ENCODE results near the gene RCSD1.

Gene RCSD1

GRCh38 chr1:167693425-167694045 is 63.5 kb downstream of the RCSD1 start:
- no peak for DNase-seq

DNA sequence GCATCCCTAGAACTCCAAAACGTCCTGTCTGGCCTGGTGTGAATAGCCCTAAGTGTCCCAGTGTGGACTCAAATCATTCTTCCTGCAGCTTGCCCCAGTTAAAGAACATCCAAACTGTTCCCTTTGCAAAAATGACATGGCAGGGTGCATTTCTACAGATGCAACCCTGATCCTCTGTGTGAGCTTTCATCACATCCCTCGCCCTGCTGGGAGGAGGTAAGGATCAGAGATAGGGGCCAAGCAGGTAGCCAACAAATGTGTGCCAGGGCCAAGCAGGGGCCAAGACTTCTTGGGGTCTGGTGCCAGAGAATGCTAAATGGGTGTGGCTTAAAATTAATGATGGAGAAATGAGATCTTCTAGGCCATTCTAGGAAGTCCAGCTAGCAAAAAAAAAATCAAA is 64.7 kb downstream of the RCSD1 start:
- DNase-seq, result no peak

GRCh38 chr1:167695147-167695546 is 65.1 kb downstream of the RCSD1 start:
- no peak for DNase-seq

GRCh38 chr1:167695756-167696561 is 65.9 kb downstream of the RCSD1 start:
- DNase-seq, result no peak

DNA sequence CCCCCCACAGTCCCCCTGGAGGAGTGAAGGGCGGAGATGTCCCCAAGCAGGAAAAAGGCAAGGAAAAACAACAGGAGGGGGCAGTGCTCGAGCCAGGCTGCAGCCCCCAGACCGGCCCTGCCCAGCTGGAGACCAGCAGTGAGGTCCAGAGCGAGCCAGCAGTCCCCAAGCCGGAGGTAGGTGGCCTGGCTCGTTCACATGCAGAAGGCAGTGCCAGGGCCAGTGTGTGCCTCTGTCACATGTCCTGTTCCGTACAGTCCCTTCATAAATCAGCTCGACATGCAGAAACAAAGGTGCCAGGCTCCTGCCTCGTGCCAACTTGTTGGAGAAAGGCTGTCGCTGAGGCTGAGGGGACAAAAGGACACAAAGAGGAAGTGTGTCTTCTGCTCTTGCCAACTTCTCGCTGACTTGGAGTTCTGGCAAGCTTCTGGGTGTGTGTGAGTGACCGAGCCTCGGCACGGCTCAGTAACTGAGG is 67.7 kb downstream of the RCSD1 start:
- no peak for DNase-seq

DNA sequence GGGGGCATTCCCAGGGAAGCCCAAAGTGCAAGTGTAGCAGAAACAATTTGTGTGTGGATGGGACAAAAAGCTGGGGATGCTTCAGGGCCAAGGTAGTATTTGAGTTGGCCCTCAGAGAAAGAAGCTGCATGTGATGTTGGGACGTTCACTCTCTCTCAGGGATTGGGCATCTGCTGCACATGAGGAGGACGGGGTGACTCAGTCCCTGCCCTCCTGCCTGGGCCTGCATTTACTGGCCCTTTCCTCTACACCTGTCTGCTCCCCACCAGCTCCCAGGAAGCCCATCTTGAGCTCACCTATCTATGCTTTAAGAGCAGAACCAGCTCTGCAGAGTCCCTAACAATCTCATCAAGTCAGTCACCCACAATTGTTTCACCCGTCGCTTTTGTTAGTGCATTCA is 68.3 kb downstream of the RCSD1 start:
- DNase-seq, result no peak

GRCh38 chr1:167701510-167701909 is 71.5 kb downstream of the RCSD1 start:
- no peak for DNase-seq

GRCh38 chr1:167703557-167703956 is 73.5 kb downstream of the RCSD1 start:
- no peak for DNase-seq

- no peak for DNase-seq
Observed at GRCh38 chr1:167704715-167705114, 74.7 kb downstream of the RCSD1 start.

DNA sequence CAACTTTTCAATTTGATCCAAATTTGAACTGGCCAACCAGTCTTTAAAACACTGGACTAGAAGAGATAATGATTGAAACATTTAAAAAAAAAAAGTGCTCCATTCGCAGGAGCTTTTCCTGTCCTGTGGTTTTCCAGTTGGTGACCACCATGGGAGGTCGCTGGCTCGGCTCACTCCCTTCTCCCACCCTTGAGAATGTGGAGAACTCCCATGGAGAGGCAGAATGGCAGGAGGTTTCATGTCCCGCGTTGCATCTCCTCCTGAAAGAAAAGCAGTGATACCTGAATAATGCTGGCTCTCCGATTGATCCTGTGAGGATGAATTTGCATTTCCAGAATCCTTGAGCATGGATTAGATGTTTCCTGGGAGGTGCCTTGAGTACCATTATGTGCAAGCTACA is 75.2 kb downstream of the RCSD1 start:
- DNase-seq, result no peak

GRCh38 chr1:167706363-167706762 is 76.3 kb downstream of the RCSD1 start:
- DNase-seq, result no peak

DNA sequence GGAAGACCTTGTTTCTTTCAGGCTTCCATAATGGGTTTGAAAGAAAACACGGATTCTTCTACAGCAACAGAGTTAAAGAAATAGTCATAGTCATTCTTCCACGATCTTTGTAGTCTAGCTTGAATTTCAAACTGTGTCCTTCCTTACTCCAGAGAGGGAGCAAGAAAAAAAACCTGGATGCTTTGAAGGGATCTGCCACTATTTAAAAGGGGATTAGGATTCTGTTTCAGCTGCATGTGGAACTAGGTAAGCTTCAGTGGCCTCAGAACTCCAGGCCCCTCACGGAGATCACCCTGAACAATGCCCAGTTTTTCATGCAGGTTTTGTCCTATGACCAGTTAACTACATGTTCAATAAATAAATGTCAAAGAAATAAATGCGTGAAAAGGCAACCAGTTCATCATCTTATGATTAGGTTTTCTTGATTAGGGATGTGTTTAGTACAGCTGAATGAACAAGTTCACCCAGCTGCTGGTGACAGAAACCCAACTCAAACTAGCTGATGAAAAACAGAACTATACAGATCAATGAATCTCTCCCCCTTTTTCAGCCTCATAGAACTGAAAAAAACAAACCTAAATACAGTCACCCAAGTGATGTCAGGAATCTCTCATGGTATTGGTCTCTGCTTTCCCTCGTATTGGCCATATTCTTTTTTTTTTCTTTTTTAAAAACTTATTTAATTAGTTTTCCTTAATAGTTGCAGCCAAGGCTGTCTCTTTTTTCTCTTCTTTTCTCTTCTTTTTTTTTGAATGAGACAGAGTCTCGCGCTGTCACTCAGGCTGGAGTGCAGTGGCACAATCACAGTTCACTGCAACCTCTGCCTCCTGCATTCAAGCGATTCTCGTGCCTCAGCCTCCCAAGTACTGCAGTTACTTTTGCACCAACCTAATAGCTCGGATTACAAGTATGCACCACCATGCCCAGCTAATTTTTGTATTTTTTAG is 77.2 kb downstream of the RCSD1 start:
- DNase-seq, result no peak

- DNase-seq, result no peak
Observed at GRCh38 chr1:167707942-167708341, 77.9 kb downstream of the RCSD1 start.

DNA sequence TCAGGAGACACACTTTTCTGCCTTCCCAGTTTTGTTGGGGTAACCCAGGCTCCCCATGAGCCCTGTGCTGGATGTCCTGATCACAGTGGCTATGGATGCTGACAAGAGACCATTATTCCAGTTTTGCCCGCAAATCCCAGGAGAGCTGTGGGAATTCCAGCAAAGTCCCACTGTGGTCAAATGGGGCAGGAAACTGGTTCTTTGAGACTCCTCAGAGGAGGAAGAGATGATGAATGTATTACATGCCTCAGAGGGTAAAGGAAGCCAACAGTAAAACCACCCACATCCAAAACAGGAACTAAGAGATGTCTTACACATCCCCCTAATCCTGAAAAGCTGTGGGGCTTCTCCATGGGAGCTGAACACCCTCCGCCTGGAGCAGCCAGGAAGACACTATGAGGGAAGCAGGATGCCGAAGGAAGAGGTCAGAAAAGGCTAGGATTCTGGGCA is 78.9 kb downstream of the RCSD1 start:
- DNase-seq, result no peak

- DNase-seq, result no peak
Observed at GRCh38 chr1:167710836-167711235, 80.8 kb downstream of the RCSD1 start.

- no peak for DNase-seq
Observed at GRCh38 chr1:167711797-167712196, 81.8 kb downstream of the RCSD1 start.

DNA sequence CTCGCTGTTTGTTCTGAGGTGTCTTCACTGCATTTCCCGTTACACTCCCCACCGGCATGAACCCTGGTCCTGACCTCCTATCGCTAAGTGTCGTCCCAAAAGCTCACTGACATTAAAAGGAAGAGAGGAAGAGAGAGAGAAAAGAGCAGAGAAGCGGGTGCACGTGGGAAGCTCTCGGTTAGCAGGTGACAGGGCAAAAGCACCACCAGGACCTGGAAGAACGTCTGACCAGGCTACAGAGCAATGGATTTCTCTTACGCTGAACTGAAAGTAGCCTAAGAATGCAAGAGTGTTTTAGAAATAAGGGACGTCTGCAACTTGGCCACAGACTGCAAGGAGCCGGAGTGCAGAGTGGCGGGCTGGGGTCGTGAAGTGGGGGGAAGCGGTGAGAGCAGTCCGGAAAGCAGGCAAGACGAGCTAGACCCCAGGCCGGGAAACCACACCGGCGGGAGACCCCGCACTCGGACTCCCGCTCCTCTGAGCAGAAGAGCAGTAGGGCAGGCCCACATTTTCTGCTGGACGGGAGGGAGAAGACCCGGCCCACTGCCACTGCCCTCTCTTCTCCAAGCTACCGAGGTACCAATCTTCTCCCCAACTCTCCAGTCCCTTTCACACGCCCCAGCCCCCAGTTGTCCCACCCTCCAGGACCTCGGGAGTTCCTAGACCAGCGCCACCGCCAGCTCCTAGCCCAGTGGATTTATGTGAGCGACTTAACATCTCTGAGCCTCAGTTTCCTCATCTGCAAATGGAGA is 83.5 kb downstream of the RCSD1 start:
- DNase-seq, result no peak

DNA sequence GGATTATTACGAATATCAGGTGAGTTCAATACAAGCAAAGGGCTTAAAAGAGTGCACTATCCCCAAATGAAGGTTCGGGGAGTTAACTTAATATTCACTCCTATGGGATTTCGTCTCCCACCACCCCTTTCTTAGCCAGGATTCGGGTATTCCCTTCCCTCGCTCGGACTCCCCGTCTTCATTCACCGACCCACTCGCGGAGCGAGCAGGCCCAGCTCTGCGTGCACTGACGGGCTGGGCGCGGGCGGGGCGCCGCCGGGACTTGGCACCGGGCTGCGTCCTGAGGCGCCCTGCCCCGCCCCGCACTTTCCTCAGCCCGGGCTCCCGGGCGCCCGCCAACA is 84.0 kb downstream of the RCSD1 start:
- no peak for DNase-seq

DNA sequence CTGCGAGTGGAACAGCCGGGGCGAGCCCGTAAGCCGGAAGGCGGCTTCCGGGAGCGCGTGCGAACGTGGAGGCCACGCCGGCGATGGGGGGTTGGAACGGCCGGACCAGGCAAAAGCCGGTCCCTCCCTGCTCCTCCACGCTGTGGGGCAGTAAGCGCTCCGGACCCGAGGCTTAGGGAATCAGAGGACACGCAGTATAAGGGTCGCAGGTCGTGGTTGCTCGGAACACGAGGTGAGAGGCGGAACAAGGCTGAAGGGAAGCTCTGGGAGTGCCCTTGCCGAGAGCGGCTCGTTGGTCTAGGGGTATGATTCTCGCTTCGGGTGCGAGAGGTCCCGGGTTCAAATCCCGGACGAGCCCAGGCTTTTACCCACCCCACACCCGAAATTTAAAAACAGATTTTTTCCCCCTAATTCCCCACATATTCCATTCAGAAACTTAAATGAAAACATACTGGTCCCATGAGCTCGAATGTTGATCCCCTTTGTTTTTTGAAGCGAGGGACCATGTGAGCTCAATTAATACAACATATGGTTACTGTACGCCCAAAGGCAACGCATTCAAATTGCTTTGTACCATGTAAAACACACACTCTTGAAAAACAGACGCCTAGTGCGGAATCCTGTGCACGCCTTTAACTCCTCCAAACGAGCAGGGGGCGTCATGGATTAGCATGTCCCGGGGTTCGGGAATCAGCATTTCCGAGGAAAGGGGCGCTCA is 84.6 kb downstream of the RCSD1 start:
- DNase-seq, result peak; percentile 93

GRCh38 chr1:167715157-167715999 is 85.3 kb downstream of the RCSD1 start:
- DNase-seq, result peak; percentile 94

DNA sequence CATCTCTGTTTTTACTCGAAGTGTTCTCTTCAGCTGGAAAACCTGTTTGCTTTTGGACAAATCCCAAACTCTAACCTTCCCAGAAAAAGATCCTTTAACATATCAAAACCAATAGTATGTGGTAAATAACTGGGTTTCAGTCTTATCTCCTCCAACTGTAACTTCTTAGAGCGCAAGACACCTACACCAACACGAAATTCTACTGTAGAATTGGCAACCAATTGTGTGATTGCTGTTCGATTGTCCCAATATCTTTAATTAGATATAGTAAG is 85.9 kb downstream of the RCSD1 start:
- peak; percentile 19 for DNase-seq
